GM10847 (cell line): ENCODE measurements around the gene ASAP2.

Experiments used
- POLR2A ChIP-seq: IDR thresholded peaks from 2 replicates; pipeline ENCODE4 v1.6.1; 2011; ENCODE audit not compliant: insufficient read length; ENCODE audit errors: extremely low read depth

The ASAP2 gene

DNA sequence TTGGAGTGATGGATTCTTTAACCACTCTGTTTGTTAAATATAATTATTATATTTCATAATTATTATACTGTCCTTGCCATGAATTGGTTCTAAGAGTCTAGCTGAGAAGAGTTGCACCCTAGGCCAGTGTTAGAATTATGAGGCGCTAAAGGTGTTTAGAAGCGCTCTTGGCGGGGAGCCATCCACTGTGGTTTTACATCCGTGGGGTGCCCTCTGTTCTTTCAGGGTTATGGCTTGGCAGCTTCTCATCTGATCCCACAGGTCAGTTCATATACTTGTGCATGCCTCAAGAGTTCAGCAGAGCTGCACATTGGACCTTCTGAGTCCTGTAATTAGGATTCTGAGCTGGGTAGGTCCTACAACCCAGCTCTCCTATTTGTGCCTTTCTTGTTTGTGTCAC is 9.1 kb downstream of the ASAP2 start:
- no peak for TF ChIP-seq POLR2A

DNA sequence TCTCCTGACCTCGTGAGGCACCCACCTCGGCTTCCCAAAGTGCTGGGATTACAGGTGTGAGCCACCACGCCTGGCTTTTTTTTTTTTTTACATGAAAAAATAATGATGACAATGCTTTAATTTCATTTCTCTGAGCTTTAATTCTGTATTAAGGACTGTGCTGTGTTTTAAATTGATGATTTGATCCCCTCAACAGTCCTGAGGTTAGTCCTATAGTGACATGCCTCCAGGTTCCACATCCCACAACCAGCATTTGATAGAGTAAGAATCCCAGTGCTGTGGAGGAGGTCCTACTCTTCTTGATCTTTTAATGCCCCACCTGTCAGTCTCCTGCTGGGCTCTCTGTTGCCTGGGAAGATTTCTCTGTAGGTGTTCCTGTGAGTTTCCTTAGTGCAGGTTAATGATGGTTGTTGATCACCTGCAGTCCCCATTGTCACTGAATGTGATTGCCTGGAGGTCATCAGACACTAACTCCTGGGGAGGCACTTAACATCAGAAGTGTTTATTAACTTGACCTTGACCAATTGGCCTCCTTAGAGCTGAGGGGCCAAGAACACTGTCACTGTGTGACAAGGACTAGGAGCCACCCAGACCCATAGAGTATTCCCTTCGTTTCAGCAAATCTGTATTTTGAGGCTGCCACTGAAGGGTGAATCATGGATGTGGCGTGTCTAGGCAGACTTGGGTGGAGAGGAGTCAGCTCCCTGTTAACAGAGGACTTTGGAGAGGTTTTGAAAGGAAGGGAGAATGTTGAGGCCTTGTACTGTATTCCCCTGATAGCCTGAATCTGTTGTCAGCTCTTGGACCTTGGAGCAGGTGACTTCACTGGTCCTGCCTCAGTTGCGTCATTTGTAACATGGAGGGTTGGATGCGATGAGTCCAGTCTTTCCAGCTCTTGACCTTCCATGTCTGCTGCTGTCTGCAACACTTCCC is 11.5 kb downstream of the ASAP2 start:
- TF ChIP-seq POLR2A = no peak

DNA sequence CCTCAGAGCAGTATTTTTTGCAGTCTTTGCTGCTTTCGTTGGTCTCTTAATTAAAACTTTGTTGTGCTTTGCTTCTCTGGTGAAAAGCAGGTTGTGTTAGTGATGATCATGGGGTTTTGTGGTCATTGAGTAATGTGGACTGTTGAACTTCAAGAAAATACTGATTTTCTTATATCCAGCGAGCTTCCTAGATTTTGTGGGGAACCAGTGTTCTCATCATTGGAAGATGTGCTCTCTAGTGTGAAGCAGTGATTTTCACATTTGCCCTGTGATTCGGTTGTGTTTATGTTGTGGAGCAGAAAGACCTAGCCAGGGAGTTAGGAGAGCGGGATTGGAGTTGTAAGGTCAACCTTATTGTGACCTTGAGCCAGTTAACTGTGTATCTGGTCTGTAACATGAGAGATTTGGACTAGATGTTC is 12.4 kb downstream of the ASAP2 start:
- no peak for TF ChIP-seq POLR2A

GRCh38 chr2:9220201-9220600 is 13.6 kb downstream of the ASAP2 start:
- TF ChIP-seq POLR2A = no peak

GRCh38 chr2:9221223-9221622 is 14.6 kb downstream of the ASAP2 start:
- TF ChIP-seq POLR2A = no peak

DNA sequence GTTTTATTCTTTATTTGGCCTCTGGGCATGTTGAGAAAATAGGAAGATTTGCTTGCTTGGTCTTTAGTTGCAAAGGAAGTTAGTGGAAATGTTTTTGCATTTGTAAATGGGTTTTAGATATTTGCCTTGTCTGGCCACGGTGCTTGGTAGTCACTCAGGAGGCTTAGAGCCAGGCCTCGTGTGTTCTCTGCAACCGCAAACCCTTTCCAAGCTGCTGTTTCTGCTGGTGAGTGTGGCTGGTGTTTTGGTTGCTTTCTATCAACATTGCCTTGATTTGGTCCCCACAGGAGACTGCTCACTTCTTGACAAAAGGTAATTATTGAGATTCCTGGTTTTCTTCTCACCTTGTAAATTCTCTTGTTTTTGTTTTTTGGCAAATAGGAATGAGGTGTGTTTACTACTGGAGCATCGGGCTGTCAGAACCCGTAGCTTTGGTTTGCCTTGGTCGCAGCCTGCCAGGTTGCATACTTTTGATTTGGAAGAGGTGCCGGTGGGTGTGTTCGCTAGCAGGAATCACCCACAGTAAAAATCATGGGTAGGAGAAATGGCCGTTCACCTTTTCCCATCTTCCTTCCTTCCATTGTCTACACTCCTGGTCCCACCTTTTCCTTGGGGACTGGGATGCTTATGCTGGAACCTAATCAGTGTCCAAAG is 15.8 kb downstream of the ASAP2 start:
- no peak for TF ChIP-seq POLR2A

GRCh38 chr2:9222893-9223287 is 16.3 kb downstream of the ASAP2 start:
- TF ChIP-seq POLR2A = no peak

DNA sequence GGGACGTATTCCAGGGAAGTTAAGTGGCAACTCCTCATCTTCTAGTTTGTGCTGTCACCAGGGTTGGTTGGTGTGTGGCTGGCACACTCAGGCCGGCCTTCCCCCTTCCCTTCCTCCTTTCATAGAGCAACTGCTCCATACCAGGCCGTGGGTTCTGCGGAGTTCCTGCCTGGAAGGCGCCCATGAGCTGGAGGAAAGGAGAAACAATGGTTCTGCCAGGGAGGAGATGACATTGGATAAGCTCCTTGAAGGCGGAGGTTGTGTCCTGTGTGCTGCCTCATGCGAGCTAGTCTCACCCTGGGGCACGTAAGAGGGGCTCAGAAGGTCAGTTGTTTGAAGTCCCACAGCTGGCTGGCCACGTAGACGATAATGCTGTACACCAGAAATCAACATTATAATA is 19.2 kb downstream of the ASAP2 start:
- no peak for TF ChIP-seq POLR2A

GRCh38 chr2:9226458-9227380 is 20.1 kb downstream of the ASAP2 start:
- no peak for TF ChIP-seq POLR2A

DNA sequence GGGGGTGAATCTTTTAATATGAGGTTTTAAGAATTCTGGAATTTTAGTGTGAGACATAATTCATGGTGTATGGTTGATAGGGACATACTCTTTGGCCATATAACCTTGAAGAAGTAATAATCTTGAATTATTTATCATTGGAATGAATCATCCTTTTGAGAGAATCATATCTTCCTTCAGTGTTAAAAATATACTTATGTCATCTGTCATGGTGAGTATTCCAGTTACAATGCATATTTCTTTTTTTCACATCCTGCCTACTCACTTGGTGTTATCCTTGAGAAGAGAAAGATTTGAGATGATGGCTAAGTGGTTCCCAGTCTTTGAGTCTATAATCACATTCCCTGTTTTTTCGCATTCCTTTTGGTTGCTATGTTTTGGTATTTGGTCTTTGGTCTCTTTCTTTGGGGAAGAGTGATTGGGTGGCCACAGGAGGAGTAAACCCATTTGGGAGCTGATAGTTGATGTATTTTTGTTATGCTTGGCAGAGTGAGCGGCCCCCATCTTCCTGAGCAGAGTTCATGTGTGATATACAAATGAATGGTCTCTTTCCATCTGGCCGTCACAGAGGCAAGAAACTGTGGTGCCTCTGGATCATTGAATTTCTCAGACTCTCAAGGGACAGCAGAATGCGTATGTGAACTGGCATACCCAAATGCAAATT is 21.6 kb downstream of the ASAP2 start:
- no peak for TF ChIP-seq POLR2A

DNA sequence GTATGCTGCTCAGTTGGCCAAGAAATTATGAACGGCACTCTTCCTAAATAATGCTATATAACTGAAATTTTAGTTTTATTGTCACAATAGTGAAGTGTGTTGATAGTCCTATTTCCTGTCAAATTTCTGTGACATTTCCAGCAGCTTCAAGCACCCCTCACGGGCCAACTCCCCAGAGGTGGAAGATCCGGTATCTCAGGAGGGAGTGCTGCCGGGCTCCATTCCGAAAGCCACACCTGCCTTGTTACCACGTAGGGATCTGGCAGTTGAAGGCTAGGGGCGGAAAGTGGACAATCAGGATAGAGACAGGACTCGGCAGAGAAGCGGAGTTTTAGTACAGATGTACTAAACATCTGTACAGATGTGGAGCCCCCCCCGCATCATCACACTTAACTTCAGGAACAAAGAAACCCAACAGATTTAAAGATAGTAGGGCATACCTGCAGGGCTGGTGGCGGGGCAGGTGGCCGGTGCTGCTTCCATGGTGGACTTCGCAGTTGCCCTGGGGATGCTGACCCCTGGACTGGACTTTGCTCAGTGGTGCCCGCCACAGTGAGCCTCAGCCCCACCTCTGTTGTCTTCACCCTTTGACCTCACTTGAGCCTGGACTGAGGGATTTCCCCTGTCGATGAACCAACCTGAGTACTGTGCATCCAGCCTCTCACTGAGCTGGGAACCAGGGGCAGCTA is 22.3 kb downstream of the ASAP2 start:
- no peak for TF ChIP-seq POLR2A

GRCh38 chr2:9229470-9229820 is 22.8 kb downstream of the ASAP2 start:
- no peak for TF ChIP-seq POLR2A

GRCh38 chr2:9230051-9230802 is 23.6 kb downstream of the ASAP2 start:
- TF ChIP-seq POLR2A = no peak

- TF ChIP-seq POLR2A = no peak
Measured at GRCh38 chr2:9230881-9231280, 24.3 kb downstream of the ASAP2 start.
